ENCODE data around the gene LEFTY2.
"Not testable (repeated sequence)": the region's sequence is repeated elsewhere in the genome, so short reads cannot be mapped to it uniquely, and the experiment has no call there.

The LEFTY2 gene

DNA sequence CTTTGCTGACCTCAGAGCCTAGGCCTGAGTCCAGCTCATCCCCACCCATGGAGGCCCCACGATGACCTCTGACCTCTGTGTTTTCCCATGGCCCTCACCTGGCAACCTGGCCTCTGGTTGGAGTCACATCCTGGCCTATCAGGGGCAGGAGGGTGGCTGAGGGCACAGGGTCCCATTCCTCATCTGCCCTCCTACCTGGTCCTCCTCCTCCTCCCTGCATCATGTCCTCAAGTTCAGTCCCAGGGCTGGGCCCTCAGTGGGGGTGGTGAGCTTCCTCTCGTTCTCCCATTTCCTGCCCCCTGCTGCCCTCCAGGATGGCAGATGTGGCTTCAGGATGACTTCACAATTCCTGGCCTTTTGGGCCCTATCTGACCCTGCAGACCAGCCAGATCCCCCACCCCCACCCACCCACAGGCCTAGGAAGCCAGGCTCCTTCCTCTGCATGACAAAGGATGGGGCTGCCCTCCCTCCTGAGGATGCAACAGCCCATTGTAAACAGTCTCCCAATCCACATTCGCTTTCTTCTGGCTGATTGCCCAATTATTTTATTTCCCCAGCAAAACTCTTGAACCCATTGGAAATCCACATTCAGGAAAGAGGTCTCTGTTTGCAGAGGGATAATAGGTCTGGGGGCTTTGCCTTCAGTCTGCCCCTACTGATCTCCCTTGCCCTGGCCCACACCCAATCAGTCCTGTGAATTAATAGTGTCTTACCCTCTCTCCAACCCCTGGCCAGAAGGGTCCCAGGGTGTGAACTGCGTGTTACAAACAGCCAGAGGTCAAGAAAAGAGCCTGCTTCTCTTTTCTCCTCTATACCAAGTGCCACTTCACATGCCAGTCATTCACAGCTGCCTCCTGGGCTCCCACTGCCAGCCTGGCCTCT is 41.7 kb downstream of the LEFTY2 start:
- no peak for DNase-seq (ENCODE audit: low read depth)

- DNase-seq (ENCODE audit: low read depth), result no peak
Measured at GRCh38 chr1:225897595-225898514, 43.2 kb downstream of the LEFTY2 start.

- no peak for DNase-seq (ENCODE audit: low read depth)
Measured at GRCh38 chr1:225896937-225897549, 44.0 kb downstream of the LEFTY2 start.

- no peak for DNase-seq (ENCODE audit: low read depth)
Measured at GRCh38 chr1:225896494-225896893, 44.5 kb downstream of the LEFTY2 start.

DNA sequence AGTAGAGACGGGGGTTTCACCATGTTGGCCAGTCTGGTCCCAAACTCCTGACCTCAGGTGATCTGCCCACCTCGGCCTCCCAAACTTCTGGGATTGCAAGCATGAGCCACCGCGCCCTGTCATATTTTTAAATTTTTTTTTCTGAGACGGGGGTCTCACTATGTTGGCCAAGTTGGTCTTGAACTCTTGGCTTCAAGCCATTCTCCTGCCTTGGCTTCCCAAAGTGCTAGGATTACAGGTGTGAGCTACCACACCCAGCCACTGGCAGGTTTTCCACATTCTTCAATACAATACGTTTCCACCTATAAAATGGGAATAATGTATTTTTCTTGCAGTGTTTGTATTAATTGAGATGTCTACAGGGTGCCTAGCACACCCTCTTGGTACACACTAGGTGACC is 48.7 kb downstream of the LEFTY2 start:
- DNase-seq (ENCODE audit: low read depth), result no peak

DNA sequence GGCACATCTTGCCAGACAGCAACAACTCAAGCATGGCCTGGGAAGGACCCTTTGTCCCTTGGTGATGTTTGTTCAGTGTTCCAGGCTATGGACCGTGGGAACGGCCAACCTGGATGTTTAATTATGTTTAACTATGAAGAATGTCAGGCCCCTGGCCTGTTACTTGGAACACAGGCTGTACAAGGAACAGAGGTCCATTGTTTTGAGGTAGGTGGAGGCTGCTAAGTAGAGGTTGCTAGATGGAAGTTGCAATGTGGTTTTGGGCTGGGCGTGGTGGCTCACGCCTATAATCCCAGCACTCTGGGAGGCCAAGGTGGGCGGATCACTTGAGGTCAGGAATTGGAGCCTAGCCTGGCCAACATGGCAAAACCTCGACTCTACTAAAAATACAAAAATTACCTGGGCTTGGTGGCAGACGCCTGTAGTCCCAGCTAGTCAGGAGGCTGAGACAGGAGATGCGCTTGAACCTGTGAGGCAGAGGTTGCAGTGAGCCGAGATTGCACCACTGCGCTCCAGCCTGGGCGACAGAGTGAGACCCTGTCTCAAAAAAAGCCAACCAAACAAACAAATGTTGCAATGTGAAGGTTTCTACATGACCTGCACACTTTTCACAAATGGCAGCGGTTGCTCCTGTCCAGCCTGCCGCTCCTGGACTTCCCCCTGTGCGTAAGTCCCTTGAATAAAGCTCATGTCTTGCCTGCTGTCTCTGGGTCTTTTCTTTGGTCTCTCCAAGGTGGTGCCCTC is 49.6 kb downstream of the LEFTY2 start:
- no peak for DNase-seq (ENCODE audit: low read depth)

DNA sequence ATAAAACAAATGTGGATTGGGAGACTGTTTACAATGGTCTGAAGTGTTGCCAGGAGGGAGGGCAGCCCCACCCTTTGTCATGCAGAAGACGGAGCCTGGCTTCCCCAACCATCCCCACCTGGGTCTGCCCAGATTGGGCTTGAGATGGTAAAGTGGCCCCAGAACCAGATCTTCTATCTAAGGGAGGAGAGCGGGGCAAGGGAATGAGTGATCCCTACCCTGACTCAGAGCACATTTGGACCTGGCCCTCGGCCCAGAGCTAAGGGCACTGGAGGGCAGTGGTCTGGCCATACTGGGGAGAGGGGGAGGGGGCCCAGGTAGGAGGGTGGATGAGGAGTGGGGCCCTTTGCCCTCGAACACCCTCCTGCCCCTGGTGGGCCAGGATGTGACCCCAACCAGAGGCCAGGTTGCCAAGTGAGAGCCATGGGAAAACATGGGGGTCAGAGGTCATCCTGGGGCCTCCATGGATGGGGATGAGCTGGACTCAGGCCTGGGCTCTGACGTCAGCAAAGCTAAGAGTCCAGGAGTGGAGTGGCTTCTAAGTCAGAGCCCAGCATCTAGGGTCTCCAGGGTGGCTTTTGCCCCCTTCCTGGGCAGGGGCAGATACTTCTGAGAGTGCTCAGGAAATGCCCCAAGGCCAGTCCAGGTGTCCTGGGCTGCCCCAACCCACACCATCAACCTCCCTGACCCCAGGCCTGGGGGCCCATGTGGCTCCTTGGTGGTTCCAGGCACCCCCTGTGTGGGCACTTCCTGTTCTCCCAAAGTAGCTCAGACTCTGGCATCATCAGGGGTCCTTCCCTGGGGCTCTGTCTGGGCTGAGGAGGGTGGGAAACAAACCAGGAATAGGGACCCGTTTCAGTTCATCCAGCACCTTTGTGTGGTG is 50.4 kb downstream of the LEFTY2 start:
- no peak for DNase-seq (ENCODE audit: low read depth)

DNA sequence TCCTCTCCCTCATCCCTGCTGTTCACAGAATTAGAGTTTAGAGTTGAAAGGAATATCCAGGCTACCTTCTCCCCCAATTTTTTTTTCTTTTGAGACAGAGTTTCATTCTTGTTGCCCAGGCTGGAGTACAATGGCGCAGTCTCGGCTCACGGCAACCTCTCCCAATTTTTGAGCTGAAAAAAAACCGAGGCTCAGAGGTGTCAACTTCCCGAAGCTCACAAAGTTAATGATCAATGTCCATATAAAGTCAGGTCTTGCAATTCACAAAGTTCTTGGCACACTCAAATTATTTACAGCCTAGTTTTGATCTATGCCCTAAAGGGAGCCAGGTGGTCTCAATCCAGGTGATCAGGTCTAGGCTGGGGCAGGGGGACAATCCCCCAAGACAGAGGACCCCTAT is 51.3 kb downstream of the LEFTY2 start:
- DNase-seq (ENCODE audit: low read depth), result no peak

DNA sequence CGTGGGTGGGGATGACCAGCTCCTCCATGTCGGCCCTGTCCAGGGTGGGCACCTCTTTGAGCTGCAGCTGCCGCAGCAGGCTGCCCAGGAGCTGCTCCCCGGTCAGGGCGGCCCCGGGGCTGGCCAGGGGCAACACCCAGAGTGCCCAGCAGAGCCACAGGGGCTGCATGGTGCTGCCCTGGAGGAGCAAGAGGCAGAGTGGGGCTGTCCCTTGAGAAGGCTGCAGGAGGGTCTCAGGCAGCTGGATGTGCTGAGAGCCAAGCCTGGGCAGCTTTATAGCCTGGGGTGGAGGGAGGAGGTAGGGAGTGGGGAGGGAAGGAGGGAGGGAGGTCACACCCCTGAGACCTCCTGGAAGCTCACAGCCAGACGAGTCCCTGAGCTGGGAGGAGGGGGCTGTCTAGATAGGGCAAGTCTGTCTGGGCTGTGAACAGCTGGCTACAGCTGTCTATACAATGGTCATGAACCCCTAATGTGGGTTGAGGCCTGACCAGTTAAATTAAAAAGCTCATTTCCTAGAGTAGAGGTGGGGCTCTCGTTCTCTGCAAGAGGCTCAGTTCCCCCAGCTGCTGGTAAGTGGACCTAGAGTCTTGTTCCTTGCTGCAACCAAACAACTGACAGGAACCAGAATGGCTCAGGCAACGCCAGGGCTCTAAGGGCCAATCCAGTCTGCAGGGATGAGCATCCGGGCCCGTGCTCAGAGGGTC is 52.0 kb downstream of the LEFTY2 start, which contains the start of gene LEFTY1:
Gene LEFTY1 (minus strand): TSS at position 249 of the 704 bp plus-strand sequence. CDS start 80 bp downstream, at position 169.
- no peak for DNase-seq (ENCODE audit: low read depth)

- DNase-seq (ENCODE audit: low read depth), result no peak
Measured at GRCh38 chr1:225888289-225888897, 52.6 kb downstream of the LEFTY2 start.

- DNase-seq (ENCODE audit: low read depth), result not testable (repeated sequence)
Measured at GRCh38 chr1:225887554-225888288, 53.3 kb downstream of the LEFTY2 start.

GRCh38 chr1:225887030-225887314 is 54.0 kb downstream of the LEFTY2 start:
- DNase-seq (ENCODE audit: low read depth), result no peak
